GM19372 (cell line): ENCODE measurements around the gene LRP6.

ENCODE experiments used
- ATAC-seq: cut with Tn5 transposase; IDR thresholded peaks from one replicate; pipeline ENCODE4 v1.9.1; 2021; ENCODE audit warnings: mild to moderate bottlenecking, low read depth, moderate library complexity; ENCODE audit not compliant: unreplicated experiment

LRP6 gene

GRCh38 chr12:12217018-12217359 is 49.9 kb downstream of the LRP6 start:
- ATAC-seq: no peak

GRCh38 chr12:12216349-12217017 is 50.4 kb downstream of the LRP6 start:
- no peak for ATAC-seq

GRCh38 chr12:12214635-12215131 is 52.2 kb downstream of the LRP6 start:
- ATAC-seq: no peak

- ATAC-seq: no peak
Measured at GRCh38 chr12:12214201-12214600, 52.6 kb downstream of the LRP6 start.

GRCh38 chr12:12212769-12213168 is 54.1 kb downstream of the LRP6 start:
- ATAC-seq: no peak

GRCh38 chr12:12210983-12211382 is 55.9 kb downstream of the LRP6 start:
- no peak for ATAC-seq

- ATAC-seq: no peak
Measured at GRCh38 chr12:12210416-12210815, 56.4 kb downstream of the LRP6 start.

GRCh38 chr12:12209675-12210074 is 57.2 kb downstream of the LRP6 start:
- no peak for ATAC-seq

GRCh38 chr12:12209043-12209442 is 57.8 kb downstream of the LRP6 start:
- no peak for ATAC-seq

- ATAC-seq: no peak
Measured at GRCh38 chr12:12207746-12208145, 59.1 kb downstream of the LRP6 start.

GRCh38 chr12:12206776-12207388 is 60.0 kb downstream of the LRP6 start:
- ATAC-seq: no peak

- no peak for ATAC-seq
Measured at GRCh38 chr12:12202747-12203146, 64.1 kb downstream of the LRP6 start.

GRCh38 chr12:12202105-12202504 is 64.7 kb downstream of the LRP6 start:
- no peak for ATAC-seq

GRCh38 chr12:12201274-12201758 is 65.5 kb downstream of the LRP6 start:
- no peak for ATAC-seq

- ATAC-seq: no peak
Measured at GRCh38 chr12:12200363-12200762, 66.5 kb downstream of the LRP6 start.

- no peak for ATAC-seq
Measured at GRCh38 chr12:12198124-12198523, 68.7 kb downstream of the LRP6 start.

- no peak for ATAC-seq
Measured at GRCh38 chr12:12197128-12197527, 69.7 kb downstream of the LRP6 start.

- ATAC-seq: no peak
Measured at GRCh38 chr12:12195516-12195915, 71.3 kb downstream of the LRP6 start.

- no peak for ATAC-seq
Measured at GRCh38 chr12:12195081-12195480, 71.8 kb downstream of the LRP6 start.

- ATAC-seq: no peak
Measured at GRCh38 chr12:12194206-12194605, 72.6 kb downstream of the LRP6 start.

GRCh38 chr12:12191008-12191407 is 75.8 kb downstream of the LRP6 start:
- ATAC-seq: no peak
